GM23248 (cell line): Measurements from ENCODE around the gene SPATS2L. TPM values are rescaled to one million over a fixed set of nuclear protein-coding genes. Genes with fewer than 3 reads are reported as not detected.

Experiments
- DNase-seq: peaks from one replicate; pipeline ENCODE4 v3.0.0-alpha.2; 2015
- H2AFZ ChIP-seq: fragments of 200-600 bp; sonication (generic); 2 replicates; pipeline ENCODE4 v1.6.1; 2016; ENCODE audit warnings: antibody characterized with exemption
- H3F3A ChIP-seq: fragments of 200-600 bp; sonication (generic); 2 replicates; pipeline ENCODE4 v1.6.1; 2016; ENCODE audit warnings: mild to moderate bottlenecking, antibody characterized with exemption, mixed run types; ENCODE audit not compliant: insufficient read depth
- H3K27ac ChIP-seq: fragments of 200-600 bp; sonication (generic); 2 replicates; pipeline ENCODE4 v1.5.1; 2016; ENCODE audit warnings: mild to moderate bottlenecking
- H3K27me3 ChIP-seq: fragments of 200-600 bp; sonication (generic); replicated peaks from 2 replicates; pipeline ENCODE4 v1.6.1; 2016; ENCODE audit warnings: mild to moderate bottlenecking; ENCODE audit not compliant: insufficient read depth
- H3K36me3 ChIP-seq: fragments of 200-600 bp; sonication (generic); 2 replicates; pipeline ENCODE4 v1.6.1; 2016; ENCODE audit warnings: low read depth, mild to moderate bottlenecking
- H3K4me1 ChIP-seq: fragments of 200-600 bp; sonication (generic); 2 replicates; pipeline ENCODE4 v1.6.1; 2016; ENCODE audit warnings: mild to moderate bottlenecking; ENCODE audit not compliant: insufficient read depth
- H3K4me2 ChIP-seq: fragments of 200-600 bp; sonication (generic); one replicate; pipeline ENCODE4 v1.6.1; 2016; ENCODE audit warnings: mild to moderate bottlenecking; ENCODE audit not compliant: unreplicated experiment
- H3K4me3 ChIP-seq: fragments of 200-600 bp; sonication (generic); 2 replicates; pipeline ENCODE4 v1.5.1; 2016; ENCODE audit warnings: mild to moderate bottlenecking
- H3K79me2 ChIP-seq: fragments of 200-600 bp; sonication (generic); 2 replicates; pipeline ENCODE4 v1.6.1; 2016; ENCODE audit warnings: mild to moderate bottlenecking; ENCODE audit not compliant: insufficient read depth
- H3K9ac ChIP-seq: fragments of 200-600 bp; sonication (generic); 2 replicates; pipeline ENCODE4 v1.6.1; 2016; ENCODE audit warnings: mild to moderate bottlenecking
- H3K9me2 ChIP-seq: fragments of 200-600 bp; sonication (generic); 2 replicates; pipeline ENCODE4 v1.6.1; 2016; ENCODE audit warnings: mixed run types, mild to moderate bottlenecking, moderate library complexity; ENCODE audit not compliant: insufficient read depth
- H3K9me3 ChIP-seq: fragments of 200-600 bp; sonication (generic); one replicate; pipeline ENCODE4 v1.6.1; 2017; ENCODE audit warnings: low read depth
- H4K20me1 ChIP-seq: fragments of 200-600 bp; sonication (generic); 2 replicates; pipeline ENCODE4 v1.6.0; 2016; ENCODE audit not compliant: insufficient read depth
- EZH2 ChIP-seq: fragments of 200-600 bp; sonication (generic); IDR thresholded peaks from 2 replicates; pipeline ENCODE4 v1.6.1; 2018; ENCODE audit warnings: antibody characterized with exemption, mild to moderate bottlenecking; ENCODE audit not compliant: insufficient read depth, poor library complexity, severe bottlenecking
- EZH2phosphoT487 ChIP-seq: fragments of 200-600 bp; sonication (generic); IDR thresholded peaks from 2 replicates; pipeline ENCODE4 v1.6.1; 2018; ENCODE audit warnings: antibody characterized with exemption, moderate library complexity, mild to moderate bottlenecking, low read depth; ENCODE audit not compliant: insufficient read depth
- WGBS, 2 experiments: methylation state at CpG; one replicate each; pipeline ENCODE4 v1.1.6; 2015 to 2017; ENCODE audit warnings: low lambda C conversion rate in 2 of 2, low coverage in 1 of 2; ENCODE audit errors: missing lambda C conversion rate in 2 of 2; 5-methylcytosine and 5-hydroxymethylcytosine counted together
- in situ Hi-C: fragments of 300-500 bp; cut with MboI; formaldehyde crosslinking; loops from 2 replicates; pipeline ENCODE4 v1.15.0; 2020
- polyA plus RNA-seq: library from polyadenylated mRNA; unstranded; fragments of >200 nt; fragmentation: Nextera tagmentation; extraction: Ambion mirVana; gene quantifications from 2 replicates; pipeline ENCODE4 v1.2.1, GENCODE V29; 2016
- total RNA-seq: library from RNA; depleted of rRNA; stranded (reverse); fragments of >200 nt; shearing (Covaris generic); gene quantifications from 2 replicates; pipeline ENCODE4 v1.2.3, GENCODE V29; 2014; rRNA removed

Gene SPATS2L
- total RNA-seq (103 and 128 TPM in 2 replicates), polyA plus RNA-seq (78.3 and 116 TPM in 2 replicates)

- Histone ChIP-seq H3K4me1 (peaks cover 45% of the 10 kb centered on the region), H3K36me3 (no peaks in the 10 kb centered on the region), H3K4me2 (peak within 1 kb of the TSS; percentile 85), H3K27me3 (no peaks in the 10 kb centered on the region), H3K9ac (peak within 1 kb of the TSS; percentile 89), H2AFZ (peak within 1 kb of the TSS; percentile 94), H3K79me2 (peaks cover 43% of the 10 kb centered on the region), H3K9me2 (no peaks in the 10 kb centered on the region), H3K9me3 (no peaks in the 10 kb centered on the region), H4K20me1 (no peaks in the 10 kb centered on the region), H3K27ac (peak within 1 kb of the TSS; percentile 90), H3K4me3 (peak within 1 kb of the TSS; percentile 92), H3F3A (peaks cover 46% of the 10 kb centered on the region)
- DNase-seq: peak; percentile 89
- in situ Hi-C loops: loop anchor here (10.0 kb wide), 1 partner anchor 312 kb away; no protein-coding TSS in a partner anchor
- TF ChIP-seq EZH2phosphoT487: no peak
- no peak for TF ChIP-seq EZH2
- 1% methylated on average over 15 to 63 of the region's 69 CpGs for WGBS, 2 experiments
Observed at GRCh38 chr2:200306196-200306930, at the start of gene SPATS2L. Gene SPATS2L (plus strand): TSS chr2:200306693. CDS start chr2:200389245, 82,552 bp downstream.

- Histone ChIP-seq H3K27ac (no peak overlapping the region), H3F3A (peaks cover 7% of the 10 kb centered on the region; the same call in 1 of the 2 replicates), H3K9me3 (no peaks in the 10 kb centered on the region), H3K4me1 (peaks cover 9% of the 10 kb centered on the region), H3K79me2 (no peaks in the 10 kb centered on the region), H3K36me3 (no peaks in the 10 kb centered on the region), H4K20me1 (no peaks in the 10 kb centered on the region), H3K9ac (no peak overlapping the region), H3K9me2 (no peaks in the 10 kb centered on the region), H3K27me3 (no peaks in the 10 kb centered on the region), H2AFZ (no peak overlapping the region), H3K4me3 (no peak overlapping the region), H3K4me2 (no peak overlapping the region)
- no peak for DNase-seq
- in situ Hi-C loops: no loop called here
- WGBS, 2 experiments: 92 to 97% methylated on average over 6 of the region's 6 CpGs
- TF ChIP-seq EZH2: no peak
- TF ChIP-seq EZH2phosphoT487: no peak
Observed at GRCh38 chr2:200257570-200257969, 48.9 kb upstream of the SPATS2L start.

GRCh38 chr2:200258081-200258480 is 48.4 kb upstream of the SPATS2L start:
- in situ Hi-C loops: no loop called here
- Histone ChIP-seq H3K9me2 (no peaks in the 10 kb centered on the region), H3K9ac (no peak overlapping the region), H3F3A (0 out of 2 replicates have a peak, but pooled peaks cover 4% of the 10 kb centered on the region), H3K27me3 (no peaks in the 10 kb centered on the region), H3K27ac (no peak overlapping the region), H3K36me3 (no peaks in the 10 kb centered on the region), H3K79me2 (no peaks in the 10 kb centered on the region), H3K4me3 (no peak overlapping the region), H3K4me2 (no peak overlapping the region), H2AFZ (no peak overlapping the region), H3K4me1 (peaks cover 4% of the 10 kb centered on the region), H4K20me1 (no peaks in the 10 kb centered on the region), H3K9me3 (no peaks in the 10 kb centered on the region)
- WGBS, 2 experiments: 80 to 83% methylated on average over 5 of the region's 5 CpGs
- TF ChIP-seq EZH2phosphoT487 (no peak), EZH2 (no peak)
- DNase-seq: no peak

GRCh38 chr2:200258881-200259576 is 47.5 kb upstream of the SPATS2L start:
- H3K36me3 ChIP-seq: no peaks in the 10 kb centered on the region
- H3K79me2 ChIP-seq: no peaks in the 10 kb centered on the region
- H3K4me3 ChIP-seq: no peak overlapping the region
- DNase-seq: no peak
- H3K4me1 ChIP-seq: no peaks in the 10 kb centered on the region
- no peak overlapping the region for H3K27ac ChIP-seq
- H3K9ac ChIP-seq: no peak overlapping the region
- in situ Hi-C loops: no loop called here
- 49 to 53% methylated on average over 7 of the region's 7 CpGs for WGBS, 2 experiments
- no peaks in the 10 kb centered on the region for H3K9me3 ChIP-seq
- no peaks in the 10 kb centered on the region for H4K20me1 ChIP-seq
- no peaks in the 10 kb centered on the region for H3K27me3 ChIP-seq
- H3F3A ChIP-seq: no peaks in the 10 kb centered on the region
- TF ChIP-seq EZH2phosphoT487: no peak
- no peaks in the 10 kb centered on the region for H3K9me2 ChIP-seq
- no peak overlapping the region for H2AFZ ChIP-seq
- H3K4me2 ChIP-seq: no peak overlapping the region
